A204.1 (cell line): ENCODE data around the gene NHLH1.
"Not testable (repeated sequence)": the region's sequence is repeated elsewhere in the genome, so short reads cannot be mapped to it uniquely, and the experiment has no call there.

Source experiments
- FAIRE-seq: peaks from 2 replicates; lab custom pipeline; 2012; peaks lifted over from hg19 to GRCh38; lab: Jason Lieb, UNC

Gene NHLH1

GRCh38 chr1:160384812-160385211, 17.9 kb downstream of the NHLH1 start:
- not testable (repeated sequence) for FAIRE-seq

- FAIRE-seq, result not testable (repeated sequence)
Measured at GRCh38 chr1:160388406-160388805, 21.5 kb downstream of the NHLH1 start.

- FAIRE-seq, result no peak
Measured at GRCh38 chr1:160394673-160395072, 27.8 kb downstream of the NHLH1 start.

- no peak for FAIRE-seq
Measured at GRCh38 chr1:160397651-160398050, 30.8 kb downstream of the NHLH1 start.

GRCh38 chr1:160398823-160399222, 32.0 kb downstream of the NHLH1 start:
- FAIRE-seq, result no peak

- FAIRE-seq, result no peak
Measured at GRCh38 chr1:160399544-160400222, 32.8 kb downstream of the NHLH1 start.

- FAIRE-seq, result no peak
Measured at GRCh38 chr1:160400223-160400645, 33.4 kb downstream of the NHLH1 start, which contains the start of gene VANGL2. Gene VANGL2, plus strand, starts transcription at chr1:160400564. Its CDS starts 15,274 bp downstream, at chr1:160415838.

- no peak for FAIRE-seq
Measured at GRCh38 chr1:160400646-160401486, 34.0 kb downstream of the NHLH1 start.

- FAIRE-seq, result no peak
Measured at GRCh38 chr1:160401487-160401805, 34.6 kb downstream of the NHLH1 start.

- FAIRE-seq, result no peak
Measured at GRCh38 chr1:160402001-160402795, 35.3 kb downstream of the NHLH1 start.

- FAIRE-seq, result no peak
Measured at GRCh38 chr1:160403244-160403643, 36.4 kb downstream of the NHLH1 start.

- FAIRE-seq, result no peak
Measured at GRCh38 chr1:160404094-160404493, 37.2 kb downstream of the NHLH1 start.

GRCh38 chr1:160405331-160405877, 38.5 kb downstream of the NHLH1 start:
- FAIRE-seq, result no peak

GRCh38 chr1:160406131-160406968, 39.5 kb downstream of the NHLH1 start:
- FAIRE-seq, result no peak

- FAIRE-seq, result no peak
Measured at GRCh38 chr1:160407839-160408801, 41.2 kb downstream of the NHLH1 start.

GRCh38 chr1:160408864-160409263, 42.0 kb downstream of the NHLH1 start:
- no peak for FAIRE-seq

GRCh38 chr1:160409486-160409885, 42.6 kb downstream of the NHLH1 start:
- no peak for FAIRE-seq

GRCh38 chr1:160410406-160411005, 43.6 kb downstream of the NHLH1 start:
- FAIRE-seq, result no peak

- FAIRE-seq, result no peak
Measured at GRCh38 chr1:160411271-160412027, 44.6 kb downstream of the NHLH1 start.
